GM18499 (cell line): ENCODE data around the gene F13A1.

ENCODE experiments used
- ATAC-seq: cut with Tn5 transposase; IDR thresholded peaks from one replicate; pipeline ENCODE4 v1.9.1; 2021; ENCODE audit warnings: moderate number of reproducible peaks; ENCODE audit not compliant: insufficient read depth, unreplicated experiment

F13A1 gene

DNA sequence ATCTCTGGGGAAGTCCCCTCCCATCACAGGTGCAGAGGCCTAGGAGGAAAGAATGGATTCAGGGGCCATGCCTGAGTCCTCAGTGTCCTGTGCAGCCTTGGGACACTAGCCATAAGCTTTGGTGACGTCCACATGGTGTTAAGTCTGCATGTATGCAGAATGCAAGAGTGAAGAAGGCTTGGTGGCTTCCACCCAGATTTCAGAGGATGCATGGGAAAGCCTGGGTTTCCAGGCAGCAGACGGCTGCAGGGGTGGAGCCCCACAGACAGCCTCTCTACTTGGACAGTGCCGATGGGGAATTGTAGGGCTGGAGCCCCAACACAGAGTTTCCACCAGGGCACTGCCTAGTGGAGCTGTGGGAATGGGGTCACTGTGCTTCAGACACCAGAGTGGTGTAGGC lies 196.7 kb downstream of the F13A1 start:
- no peak for ATAC-seq

DNA sequence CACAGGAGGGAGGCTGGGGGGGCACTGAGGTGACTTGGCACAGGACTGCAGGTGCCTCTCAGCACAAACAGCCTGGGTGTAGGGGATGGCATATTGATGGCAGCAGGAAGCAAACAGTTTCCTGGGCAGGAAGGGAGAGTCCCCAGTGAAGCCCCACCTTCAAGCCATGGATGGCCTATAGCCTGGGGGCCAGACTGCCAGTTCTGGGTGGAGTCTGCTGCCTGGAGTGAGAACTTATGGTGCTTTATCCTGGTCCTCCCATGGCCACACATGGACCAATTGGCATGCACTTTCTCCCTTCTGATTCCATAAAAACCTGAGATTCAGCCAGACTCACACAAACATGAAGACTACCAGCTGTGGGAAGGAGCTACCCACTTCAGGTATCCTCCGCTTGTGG lies 198.5 kb downstream of the F13A1 start:
- ATAC-seq: no peak

DNA sequence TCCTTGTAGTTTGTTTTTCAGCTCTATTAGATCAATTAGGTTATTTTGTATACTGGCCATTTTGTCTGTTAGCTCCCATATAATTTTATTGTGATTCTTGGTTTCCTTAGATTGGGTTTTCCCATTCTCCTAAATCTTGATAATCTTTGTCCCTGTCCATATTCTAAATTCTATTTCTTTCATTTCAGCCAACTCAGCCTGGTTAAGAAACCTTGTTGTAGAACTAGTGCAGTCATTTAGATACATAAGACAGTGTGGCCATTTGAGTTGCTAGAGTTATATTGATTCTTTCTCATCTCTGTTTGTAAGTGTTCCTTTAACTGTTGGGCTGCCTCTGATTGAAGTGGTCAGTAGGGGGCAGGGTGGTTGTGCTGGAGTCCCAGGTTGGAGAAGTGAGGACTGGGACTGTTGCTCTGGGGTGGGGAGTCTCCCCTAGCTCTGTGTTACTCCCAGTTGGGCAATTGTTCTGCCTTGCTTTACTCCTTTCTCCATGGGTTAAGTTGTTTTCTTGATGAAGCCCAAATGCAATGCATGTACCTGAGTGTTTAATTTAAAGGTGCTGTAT lies 214.9 kb downstream of the F13A1 start:
- no peak for ATAC-seq
